HG03039 (cell line): ENCODE results near the gene IGSF8.

Experiments used
- ATAC-seq: cut with Tn5 transposase; IDR thresholded peaks from one replicate; pipeline ENCODE4 v1.9.1; 2021; ENCODE audit warnings: mild to moderate bottlenecking, moderate library complexity; ENCODE audit not compliant: unreplicated experiment

Gene IGSF8

DNA sequence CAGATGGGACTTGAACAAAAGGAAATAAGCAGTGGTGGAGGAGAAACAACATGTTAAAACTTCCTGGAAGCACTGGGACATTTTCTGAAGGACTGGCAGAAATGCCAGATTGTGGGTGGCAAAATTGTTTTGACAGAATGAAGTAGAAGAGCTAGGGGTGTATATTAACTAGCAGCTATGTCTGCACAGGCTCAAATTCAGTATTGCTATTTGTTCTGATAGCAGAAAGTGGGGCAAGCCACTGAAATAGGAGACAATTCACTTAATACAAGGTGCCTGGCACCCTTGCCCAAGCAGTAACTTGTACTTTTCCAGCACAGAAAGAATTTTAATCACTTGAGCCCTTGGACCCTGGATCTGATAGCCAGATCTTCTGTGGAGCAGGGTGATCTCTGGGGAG lies 54.9 kb downstream of the IGSF8 start:
- no peak for ATAC-seq
